NCI-H2107 (cell line): ENCODE results near the gene PGAM1.
A peak's percentile ranks its signal among the peaks of the same experiment; 100 is the strongest.
"Not testable (repeated sequence)": the region's sequence is repeated elsewhere in the genome, so short reads cannot be mapped to it uniquely, and the experiment has no call there.

Source experiments
- DNase-seq: peaks from one replicate; lab custom pipeline; 2025; lab: John Stamatoyannopoulos, UW

PGAM1 gene

DNA sequence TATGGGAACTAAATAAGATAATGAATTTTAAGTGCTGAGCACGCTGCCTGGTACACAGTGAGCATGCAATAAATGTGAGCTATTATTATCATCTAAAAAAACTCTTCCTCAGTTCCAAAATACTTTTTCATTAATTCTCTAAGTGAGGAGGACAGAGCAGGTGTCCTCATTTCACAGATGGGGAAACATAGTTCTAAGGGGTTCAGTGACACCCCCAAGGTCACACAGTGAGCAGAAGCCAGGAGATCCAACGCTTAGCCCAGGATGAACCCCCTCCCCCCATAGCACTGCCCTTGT lies 18.1 kb upstream of the PGAM1 start:
- DNase-seq = no peak

DNA sequence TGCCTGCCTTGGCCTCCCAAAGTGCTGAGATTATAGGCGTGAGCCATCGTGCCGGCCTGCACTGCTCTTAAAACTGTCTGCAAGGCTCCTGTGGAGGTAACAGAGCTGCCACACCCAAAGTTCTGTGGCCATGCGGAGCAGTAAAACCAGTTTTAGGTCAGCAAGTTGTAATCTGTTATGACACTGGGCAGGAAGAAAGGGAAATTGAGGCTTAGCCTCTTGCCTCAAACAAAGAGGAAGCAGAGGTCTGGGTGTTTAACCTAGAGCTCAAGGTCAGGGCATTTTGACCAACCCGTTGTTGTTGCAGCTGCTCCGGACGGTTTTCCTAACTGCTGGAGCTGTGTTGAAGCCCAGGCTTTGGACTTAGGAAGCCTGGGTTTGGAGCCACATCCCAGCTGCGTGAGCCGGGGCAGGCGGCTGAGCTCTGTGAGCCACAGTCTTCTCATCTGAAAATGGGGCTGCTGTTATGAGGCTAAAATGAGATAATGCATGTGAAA lies 17.4 kb upstream of the PGAM1 start:
- no peak for DNase-seq

DNA sequence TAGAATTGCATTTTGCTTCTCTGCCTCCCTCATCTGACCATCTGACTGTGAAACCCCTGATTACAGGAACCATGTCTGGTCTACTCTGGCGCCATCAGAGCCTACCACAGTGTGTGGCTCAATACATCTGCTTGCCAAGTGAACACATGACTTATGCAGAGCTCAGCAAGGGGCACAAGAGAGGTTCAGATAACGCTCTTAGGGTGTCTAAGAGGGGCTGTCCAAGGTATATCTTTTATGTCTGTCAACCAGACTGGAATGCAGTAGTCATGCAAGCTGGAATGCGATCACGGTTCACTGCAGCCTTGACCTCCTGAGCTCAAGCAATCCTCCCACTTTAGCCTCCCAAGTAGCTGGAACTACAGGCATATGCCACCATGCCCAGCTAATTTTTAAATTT lies 14.6 kb upstream of the PGAM1 start:
- no peak for DNase-seq

DNA sequence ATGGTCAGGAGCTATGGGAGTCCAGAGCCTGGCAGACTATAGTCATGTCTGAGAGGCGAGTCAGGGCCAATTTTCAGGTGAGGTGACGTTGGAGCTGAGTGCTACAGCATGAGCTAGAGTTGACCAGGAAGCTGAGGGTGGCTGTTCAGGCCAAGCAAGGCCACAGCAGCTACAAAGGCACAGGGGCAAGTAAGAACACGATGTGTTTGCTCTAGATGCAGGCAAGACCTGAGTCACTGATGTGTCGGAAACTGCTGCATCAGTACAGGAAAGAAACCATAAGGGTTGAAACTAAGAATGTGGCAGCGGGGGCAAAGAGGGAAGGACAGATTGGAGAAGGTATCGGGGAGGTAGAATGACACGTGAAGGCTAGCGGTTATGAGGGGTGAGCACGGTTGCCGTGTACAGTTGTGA lies 13.1 kb upstream of the PGAM1 start:
- no peak for DNase-seq

DNA sequence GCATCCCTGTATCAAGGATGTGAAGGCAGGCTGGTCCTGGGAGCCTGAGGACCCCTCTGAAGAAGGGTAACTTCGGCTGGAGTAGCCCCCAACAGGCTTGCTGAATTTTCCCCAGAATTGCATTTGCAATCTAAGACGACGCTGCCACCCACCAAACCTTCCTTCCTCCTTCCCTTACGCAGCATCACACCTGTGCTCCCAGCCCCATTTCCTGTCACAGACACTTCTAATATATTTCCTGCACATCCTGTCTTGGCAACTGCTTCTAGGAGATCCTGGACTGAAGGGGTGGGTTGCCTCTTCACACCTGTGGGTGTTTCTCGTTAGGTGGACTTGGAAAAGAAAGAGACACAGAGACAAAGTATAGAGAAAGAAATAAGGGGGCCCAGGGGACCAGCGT lies 9.4 kb upstream of the PGAM1 start:
- DNase-seq = no peak

DNA sequence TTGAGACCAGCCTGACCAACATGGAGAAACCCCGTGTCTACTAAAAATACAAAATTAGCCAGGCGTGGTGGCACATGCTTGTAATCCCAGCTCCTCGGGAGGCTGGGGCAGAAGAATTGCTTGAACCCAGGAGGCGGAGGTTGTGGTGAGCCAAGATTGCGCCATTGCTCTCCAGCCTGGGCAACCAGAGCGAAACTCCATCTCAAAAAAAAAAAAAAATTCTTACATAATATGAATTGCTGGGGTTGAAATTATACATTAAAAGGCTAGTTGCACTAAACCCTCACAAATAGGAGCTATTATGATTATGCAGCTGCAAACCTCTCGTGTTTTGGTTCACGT lies 2.3 kb upstream of the PGAM1 start:
- DNase-seq = not testable (repeated sequence)

DNA sequence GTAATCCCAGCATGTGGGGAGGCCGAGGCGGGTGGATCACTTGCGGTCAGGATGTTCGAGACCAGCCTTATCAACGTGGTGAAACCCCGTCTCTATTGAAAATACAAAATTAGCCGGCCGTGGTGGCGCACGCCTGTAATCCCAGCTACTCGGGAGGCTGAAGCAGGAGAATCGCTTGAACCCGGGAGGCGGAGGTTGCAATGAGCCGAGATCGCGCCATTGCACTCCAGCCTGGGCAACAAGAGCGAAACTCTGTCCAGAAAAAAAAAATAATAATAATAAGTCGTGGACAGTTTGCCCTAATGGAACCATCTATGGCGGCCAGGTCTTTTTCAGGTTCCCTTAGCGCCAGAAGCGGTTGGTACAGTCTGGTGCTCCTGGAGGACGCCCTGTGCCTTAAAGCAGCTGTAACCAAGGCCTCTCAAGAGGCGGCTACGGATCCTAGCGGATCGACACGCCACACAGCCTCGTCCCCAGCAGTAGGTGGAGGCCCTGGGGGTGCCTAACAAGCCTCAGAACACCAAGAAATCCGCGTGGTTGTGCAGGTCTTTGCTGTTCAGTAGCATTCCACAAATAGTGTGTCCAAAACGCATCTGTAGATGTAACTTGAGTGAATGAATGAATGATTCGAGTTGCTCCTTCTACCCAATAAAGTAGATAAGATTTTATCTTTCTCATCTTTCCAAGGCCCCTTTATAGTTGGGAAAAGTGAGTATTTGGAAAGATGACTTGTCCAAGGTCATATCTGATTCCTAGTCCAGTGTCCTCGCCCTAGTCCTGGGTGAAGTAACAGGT lies 982 bp downstream of the PGAM1 start:
- DNase-seq = no peak

DNA sequence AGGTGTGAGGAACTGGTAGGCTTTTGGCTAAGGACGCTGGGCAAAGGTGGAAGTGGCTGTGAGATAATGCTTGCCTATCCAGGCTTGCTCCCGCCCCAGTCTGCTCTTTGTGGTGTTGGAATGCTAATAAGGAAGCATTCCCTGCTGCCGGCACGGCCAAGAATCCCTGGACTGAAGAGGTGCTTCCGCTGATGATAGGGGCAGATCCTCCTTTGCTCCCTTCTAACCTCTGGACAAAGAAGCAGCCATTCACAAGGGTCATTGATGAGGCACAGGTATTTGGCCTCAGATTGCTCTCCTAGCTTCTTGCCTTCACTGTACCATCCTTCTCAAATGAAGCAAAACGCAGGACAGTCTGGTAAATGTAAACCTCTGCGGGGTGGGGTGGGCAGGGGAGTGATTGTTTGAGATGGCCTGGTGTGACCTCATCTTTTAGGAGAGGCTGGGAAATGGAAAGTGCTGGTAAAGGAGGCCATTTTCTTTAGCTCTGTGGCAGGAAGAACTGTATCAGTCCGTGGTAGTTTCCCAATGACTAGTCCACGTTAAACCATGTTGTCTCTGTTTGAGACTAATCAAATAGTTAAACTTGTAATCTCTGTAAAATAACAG lies 1.7 kb downstream of the PGAM1 start:
- DNase-seq = no peak

DNA sequence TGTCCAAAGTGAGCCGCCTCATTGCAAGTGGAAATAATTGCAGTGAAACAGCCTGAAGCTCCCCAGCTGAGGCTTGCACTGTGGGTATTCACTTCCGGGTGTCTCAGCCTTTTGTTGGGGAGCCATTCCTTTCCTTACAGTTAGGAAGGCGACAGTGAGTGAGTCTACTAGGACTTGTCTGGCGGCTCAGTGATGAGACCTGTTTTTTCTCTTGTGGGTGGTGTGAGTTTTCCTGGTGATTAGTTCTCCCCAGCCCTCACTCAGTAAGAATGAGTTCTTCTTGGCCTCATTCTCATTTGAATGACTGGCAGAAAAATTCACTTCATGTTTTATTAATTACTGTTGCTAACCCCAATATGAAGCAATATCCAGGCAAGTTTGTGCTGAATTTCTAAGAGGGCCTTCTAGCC lies 2.6 kb downstream of the PGAM1 start:
- no peak for DNase-seq

DNA sequence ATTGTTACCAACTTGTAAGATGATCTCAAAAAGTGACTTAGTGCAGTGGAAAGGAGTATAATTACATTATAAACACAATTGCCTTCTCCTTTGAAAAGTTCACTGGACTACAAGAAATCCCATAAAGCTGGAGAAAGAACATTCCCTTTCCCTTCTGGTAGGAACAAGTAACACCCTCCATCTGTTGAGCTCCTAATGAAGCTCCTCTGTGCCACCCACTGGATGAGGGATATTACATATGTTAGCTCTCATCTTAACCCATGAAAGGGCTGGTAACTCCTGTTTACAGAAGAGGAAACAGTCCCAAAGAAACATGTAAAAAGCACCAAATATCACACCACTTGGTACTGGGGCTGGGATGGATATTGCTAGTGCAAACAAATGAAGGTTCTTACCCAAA lies 8.1 kb downstream of the PGAM1 start:
- DNase-seq = no peak

DNA sequence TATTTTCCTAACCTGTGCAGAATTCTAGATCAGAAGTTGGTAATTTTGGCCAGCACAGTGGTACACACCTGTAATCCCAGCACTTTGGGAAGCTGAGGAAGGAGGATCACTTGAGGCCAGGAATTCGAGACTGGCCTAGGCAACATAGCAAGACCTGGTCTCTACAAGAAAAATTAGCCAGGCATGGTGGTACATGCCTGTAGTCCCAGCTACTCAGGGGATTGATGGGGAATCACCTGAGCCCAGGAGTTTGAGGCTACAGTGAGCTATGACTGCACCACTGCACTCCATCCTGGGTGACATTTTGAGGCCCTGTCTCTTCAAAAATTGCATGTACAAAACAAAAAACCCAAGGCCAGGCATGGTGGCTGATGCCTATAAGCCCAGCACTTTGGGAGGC lies 8.6 kb downstream of the PGAM1 start:
- DNase-seq = no peak

DNA sequence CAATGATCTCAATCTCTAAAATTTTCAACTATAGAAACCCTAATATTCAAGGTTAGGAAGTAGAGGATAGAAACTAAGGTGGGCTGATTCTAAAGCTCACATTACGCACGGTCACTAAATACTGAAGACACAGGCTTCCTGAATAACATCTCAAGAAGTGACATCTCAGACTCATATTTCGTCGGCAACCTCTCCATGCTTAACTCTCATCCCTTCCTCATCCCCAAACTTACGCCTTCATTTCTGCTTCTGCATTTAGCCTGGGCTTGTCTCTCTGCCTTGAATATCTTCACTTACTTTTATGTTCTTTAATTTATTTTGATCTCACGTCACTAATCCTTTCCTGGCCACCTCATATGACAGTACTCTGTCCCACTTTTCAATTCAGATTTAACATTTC lies 9.2 kb downstream of the PGAM1 start:
- DNase-seq = no peak

DNA sequence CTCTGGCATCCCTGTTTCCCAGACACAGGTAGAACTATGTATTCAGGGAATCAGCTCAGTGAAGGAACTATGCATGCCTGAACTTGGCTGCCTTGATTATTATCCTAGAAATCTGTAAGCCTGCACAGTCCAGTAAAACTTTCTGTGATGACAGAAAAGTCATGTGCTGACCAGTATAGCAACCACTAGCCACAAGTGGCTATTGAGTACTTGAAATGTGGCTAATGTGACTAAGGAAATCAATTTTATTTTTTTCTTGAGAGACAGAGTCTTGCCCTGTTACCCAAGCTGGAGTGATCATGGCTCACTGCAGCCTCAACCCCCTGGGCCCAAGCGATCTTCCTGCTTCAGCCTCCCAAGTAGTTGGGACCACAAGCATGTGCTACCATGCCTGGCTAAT lies 16.3 kb downstream of the PGAM1 start:
- no peak for DNase-seq

DNA sequence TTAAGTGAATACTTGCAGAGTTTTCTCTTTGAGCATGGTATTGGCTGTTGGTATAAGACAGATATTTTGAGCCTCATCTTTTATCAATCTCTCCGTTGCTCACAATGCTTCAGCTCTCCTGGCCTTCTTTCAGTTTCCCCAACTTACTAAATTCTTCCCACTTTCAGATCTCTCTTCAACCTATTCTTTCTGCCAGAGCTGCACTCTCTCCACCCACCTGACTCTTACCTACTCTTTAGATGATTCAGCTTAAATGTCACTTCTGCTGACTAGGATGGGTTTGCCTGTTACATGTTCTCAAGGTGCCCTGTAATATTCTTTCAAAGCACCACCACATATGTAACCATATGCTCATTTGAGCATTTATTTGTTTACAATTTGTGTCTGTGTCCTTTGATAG lies 18.2 kb downstream of the PGAM1 start:
- no peak for DNase-seq

DNA sequence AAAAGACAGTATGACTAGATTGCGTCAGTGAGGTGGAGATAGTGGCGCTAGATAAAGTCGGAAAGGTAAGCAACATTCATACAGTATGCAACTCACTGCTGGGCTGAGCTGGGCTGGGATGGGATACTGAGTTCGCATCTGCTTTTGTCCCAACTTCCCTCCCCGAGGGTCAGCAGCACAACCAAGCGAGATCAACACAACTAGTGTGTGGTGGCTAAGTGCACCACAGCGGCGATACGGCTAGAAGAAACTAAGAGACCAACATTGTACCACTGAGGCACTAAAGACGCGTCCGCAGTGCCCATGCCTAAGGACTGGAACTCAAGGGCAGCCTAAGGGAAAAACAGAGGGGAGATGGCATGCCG lies 19.3 kb downstream of the PGAM1 start:
- DNase-seq = no peak

DNA sequence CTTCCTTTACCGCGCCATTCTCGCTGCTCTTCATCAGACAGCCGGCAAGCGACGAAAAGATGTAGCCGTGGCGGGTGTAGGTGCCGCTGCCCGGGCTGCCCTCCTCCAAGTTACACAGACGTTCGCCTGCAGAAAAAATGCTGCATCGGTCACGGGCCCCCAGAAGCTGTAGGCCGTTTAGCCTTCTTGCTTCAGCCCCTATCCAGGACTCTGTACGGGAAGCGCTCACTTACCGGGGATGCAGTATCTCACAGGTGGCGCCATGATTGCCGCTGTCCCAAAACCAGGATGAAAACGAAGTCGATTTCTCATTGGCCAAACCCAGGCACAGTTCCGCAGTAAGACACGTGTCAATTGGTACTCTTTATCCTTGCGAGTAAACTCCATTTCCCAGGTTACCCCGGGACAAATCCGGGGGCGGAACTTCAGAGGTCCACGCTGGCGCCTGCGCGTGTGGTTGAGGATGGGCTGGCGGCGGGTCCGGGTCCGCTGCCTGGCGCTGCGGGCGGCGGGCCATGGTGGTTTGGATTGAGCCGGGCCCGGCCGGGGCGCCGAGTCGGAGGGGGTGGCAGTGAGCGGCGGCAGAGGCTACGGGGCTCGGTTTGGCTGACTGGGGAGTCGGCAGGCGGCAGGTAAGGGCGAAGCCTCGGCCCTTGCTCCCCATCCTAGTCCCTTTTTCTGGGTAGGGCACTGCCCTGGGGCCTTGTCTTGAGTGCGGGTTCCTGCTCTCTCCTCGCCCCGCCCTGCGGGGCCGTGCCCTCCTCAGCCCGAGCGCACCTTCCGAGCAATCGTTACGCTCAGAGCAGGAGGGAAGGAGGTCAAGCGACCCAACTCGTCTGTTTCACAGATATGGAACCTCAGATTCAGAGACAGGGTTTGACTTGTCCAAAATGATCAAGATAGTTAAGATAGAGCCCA lies 20.0 kb downstream of the PGAM1 start, which contains the start of the genes EXOSC1 and ZDHHC16:
Gene EXOSC1, minus strand, starts transcription at position 285 of the 918 bp plus-strand sequence. Its CDS starts 21 bp downstream, at position 264.
Gene ZDHHC16, plus strand, starts transcription at position 454 of the 918 bp plus-strand sequence. CDS start 5,501 bp downstream, outside the sequence.
- DNase-seq = peak; percentile 47

DNA sequence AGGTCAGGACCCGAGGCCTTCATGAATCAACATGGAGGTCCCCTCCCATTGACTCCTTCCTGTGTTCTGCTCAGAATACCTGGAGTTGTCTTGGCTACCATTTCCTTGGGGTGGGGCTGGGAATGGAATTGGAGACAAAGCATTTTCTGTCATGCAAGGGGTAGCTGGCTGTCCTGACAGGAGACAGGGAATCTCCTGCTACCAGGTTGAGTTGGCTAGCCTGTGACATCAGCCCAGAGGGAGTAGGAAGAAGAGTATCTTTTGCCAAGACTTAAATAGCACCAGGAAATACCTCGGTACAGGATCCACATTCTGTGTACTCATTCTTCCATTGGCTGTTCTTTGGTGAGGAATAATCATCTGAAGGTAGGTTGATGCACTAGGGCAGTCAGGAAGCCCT lies 24.8 kb downstream of the PGAM1 start:
- DNase-seq = no peak

DNA sequence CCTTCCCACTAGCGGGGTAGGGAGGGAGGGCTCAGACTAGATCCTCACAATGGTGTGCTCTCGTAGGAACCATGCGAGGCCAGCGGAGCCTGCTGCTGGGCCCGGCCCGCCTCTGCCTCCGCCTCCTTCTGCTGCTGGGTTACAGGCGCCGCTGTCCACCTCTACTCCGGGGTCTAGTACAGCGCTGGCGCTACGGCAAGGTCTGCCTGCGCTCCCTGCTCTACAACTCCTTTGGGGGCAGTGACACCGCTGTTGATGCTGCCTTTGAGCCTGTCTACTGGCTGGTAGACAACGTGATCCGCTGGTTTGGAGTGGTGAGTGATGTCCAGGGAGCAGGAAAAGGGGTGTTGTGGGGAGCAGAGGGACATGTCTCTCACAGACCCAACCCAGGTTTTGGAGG lies 25.6 kb downstream of the PGAM1 start:
- no peak for DNase-seq

DNA sequence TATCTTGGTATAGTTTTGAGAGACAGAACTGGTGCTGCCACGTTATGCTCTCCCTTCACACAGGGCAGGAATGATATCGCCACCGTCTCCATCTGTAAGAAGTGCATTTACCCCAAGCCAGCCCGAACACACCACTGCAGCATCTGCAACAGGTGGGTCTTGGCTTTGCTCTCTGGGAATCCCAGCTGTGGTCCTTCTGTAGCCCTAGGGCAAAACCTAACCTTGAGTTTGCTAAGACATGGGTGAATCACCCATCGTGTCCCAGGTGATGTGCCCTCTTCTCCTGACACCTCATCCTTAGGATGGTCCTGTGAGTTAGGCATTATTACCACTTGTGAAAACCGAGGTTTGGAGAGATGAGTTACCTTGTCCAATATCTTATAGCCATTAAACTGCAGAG lies 26.4 kb downstream of the PGAM1 start:
- no peak for DNase-seq

DNA sequence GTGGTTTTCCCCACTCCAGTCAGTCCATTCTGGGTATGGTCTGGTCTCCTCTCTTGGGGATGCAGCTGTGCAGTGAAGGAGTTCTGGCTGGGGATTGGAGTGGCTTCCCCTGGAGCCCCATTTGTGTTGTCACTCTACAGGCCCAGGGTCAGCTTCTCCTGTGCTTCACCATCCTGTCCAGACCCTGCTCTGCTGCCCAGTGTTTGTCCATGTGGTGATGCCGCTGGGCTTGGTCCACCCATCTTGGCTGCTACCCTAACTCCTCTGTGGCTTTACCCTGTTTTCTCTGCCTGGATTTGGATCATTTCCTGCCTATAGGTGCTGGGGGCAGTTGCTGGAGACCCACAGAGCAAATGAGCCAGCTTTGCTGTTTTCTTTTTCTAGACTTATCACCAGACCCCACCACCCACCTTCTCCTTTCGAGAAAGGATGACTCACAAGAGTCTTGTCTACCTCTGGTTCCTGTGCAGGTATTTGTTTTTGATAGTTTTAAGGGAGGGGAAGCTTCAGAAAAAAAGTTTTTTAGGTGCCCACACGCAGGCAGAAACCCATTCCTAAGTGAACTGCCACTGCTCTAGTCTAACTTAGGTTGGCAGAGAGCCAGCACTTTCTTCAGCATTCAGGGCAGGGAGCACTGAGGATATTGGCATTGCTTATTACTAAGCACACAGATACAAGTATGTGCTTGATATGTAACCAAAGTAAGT lies 28.5 kb downstream of the PGAM1 start:
- DNase-seq = no peak

DNA sequence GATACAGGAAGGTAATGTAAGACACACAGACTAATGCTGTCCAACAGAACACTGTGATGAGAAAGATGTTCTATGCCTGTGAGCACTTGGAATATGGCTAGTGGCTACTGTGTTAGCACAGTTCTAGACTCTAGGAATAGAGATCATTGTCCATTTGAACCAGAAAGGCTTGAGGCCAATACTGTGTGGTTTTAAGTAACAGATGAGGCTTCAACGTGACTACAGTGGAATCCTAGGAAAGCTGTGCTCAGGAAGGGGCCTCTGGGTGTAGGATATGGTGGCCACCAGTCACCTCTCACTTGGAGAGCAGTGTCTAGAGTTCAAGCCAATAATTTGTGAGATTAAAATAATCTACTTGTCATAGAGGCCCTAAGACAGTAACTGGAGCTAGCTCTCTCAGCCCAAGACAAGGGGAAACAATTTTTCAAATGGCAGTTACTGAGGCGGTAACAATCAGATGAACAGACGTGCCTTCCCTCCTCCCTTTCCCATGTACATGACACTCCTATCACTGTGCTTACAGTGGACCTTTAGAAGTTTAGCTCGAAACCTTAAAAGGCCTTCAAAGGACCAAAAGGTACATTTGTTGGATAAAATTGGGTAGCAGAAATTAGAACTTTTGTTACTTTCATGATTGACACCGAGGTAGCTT lies 30.2 kb downstream of the PGAM1 start:
- no peak for DNase-seq

DNA sequence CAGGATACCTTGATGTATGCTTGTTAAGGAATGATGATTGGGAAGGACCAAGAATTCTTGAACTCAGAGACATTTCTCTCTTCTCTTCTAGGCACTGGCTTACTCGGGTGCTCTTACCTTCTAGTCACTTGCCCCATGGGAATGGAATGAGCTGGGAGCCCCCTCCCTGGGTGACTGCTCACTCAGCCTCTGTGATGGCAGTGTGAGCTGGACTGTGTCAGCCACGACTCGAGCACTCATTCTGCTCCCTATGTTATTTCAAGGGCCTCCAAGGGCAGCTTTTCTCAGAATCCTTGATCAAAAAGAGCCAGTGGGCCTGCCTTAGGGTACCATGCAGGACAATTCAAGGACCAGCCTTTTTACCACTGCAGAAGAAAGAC lies 30.7 kb downstream of the PGAM1 start:
- DNase-seq = no peak
